T1000 (cell line): ENCODE results near the gene PHTF2.
"Not testable (repeated sequence)": the region's sequence is repeated elsewhere in the genome, so short reads cannot be mapped to it uniquely, and the experiment has no call there.

ENCODE experiments used
- DNase-seq: peaks from one replicate; lab custom pipeline; 2025; ENCODE audit warnings: mixed read lengths; lab: John Stamatoyannopoulos, UW

PHTF2 gene

GRCh38 chr7:77798394-77799077 lies at the start of gene PHTF2, which contains the start of gene TMEM60:
Gene PHTF2 (plus strand): TSS chr7:77798773.
Gene TMEM60 (minus strand): TSS chr7:77798434. CDS start chr7:77794373, 4,061 bp downstream.
- DNase-seq = peak; percentile 97

GRCh38 chr7:77752016-77752415 lies 46.6 kb upstream of the PHTF2 start:
- no peak for DNase-seq

- no peak for DNase-seq
Measured at GRCh38 chr7:77753173-77753572, 45.4 kb upstream of the PHTF2 start.

- no peak for DNase-seq
Measured at GRCh38 chr7:77757589-77757988, 41.0 kb upstream of the PHTF2 start.

- peak; percentile 44 for DNase-seq
Measured at GRCh38 chr7:77759294-77759889, 39.2 kb upstream of the PHTF2 start.

GRCh38 chr7:77760809-77761453 lies 37.6 kb upstream of the PHTF2 start:
- DNase-seq = no peak

GRCh38 chr7:77765481-77765880 lies 33.1 kb upstream of the PHTF2 start:
- DNase-seq = no peak

GRCh38 chr7:77765906-77766800 lies 32.4 kb upstream of the PHTF2 start:
- DNase-seq = no peak

GRCh38 chr7:77766801-77767605 lies 31.6 kb upstream of the PHTF2 start:
- no peak for DNase-seq

GRCh38 chr7:77770316-77770715 lies 28.3 kb upstream of the PHTF2 start:
- no peak for DNase-seq

- no peak for DNase-seq
Measured at GRCh38 chr7:77771901-77772300, 26.7 kb upstream of the PHTF2 start.

GRCh38 chr7:77778535-77778934 lies 20.0 kb upstream of the PHTF2 start:
- no peak for DNase-seq

GRCh38 chr7:77782383-77782782 lies 16.2 kb upstream of the PHTF2 start:
- DNase-seq = no peak

GRCh38 chr7:77783111-77783510 lies 15.5 kb upstream of the PHTF2 start:
- DNase-seq = no peak

GRCh38 chr7:77783545-77783944 lies 15.0 kb upstream of the PHTF2 start:
- DNase-seq = no peak

- not testable (repeated sequence) for DNase-seq
Measured at GRCh38 chr7:77784426-77784825, 14.1 kb upstream of the PHTF2 start.

- DNase-seq = no peak
Measured at GRCh38 chr7:77786018-77786417, 12.6 kb upstream of the PHTF2 start.

- DNase-seq = no peak
Measured at GRCh38 chr7:77786741-77787140, 11.8 kb upstream of the PHTF2 start.

- DNase-seq = no peak
Measured at GRCh38 chr7:77788327-77788902, 10.2 kb upstream of the PHTF2 start.

- DNase-seq = no peak
Measured at GRCh38 chr7:77791336-77791735, 7.2 kb upstream of the PHTF2 start.

- DNase-seq = no peak
Measured at GRCh38 chr7:77791956-77792355, 6.6 kb upstream of the PHTF2 start.
